HFFc6 (cell line): ENCODE results near the gene BACE2. TPM values are rescaled to one million over a fixed set of nuclear protein-coding genes. Genes with fewer than 3 reads are reported as not detected.

ENCODE experiments used
- DNase-seq: peaks from one replicate; pipeline ENCODE4 v3.0.0-alpha.2; 2018
- H3K27ac Mint-ChIP-seq: 2 replicates; pipeline ENCODE4 v1.8.0; 2020; ENCODE audit warnings: mild to moderate bottlenecking, mixed read lengths
- H3K27me3 Mint-ChIP-seq: 2 replicates; pipeline ENCODE4 v1.8.0; 2021; ENCODE audit warnings: mild to moderate bottlenecking, moderate library complexity, mixed read lengths; ENCODE audit not compliant: insufficient read depth
- H3K36me3 Mint-ChIP-seq: 2 replicates; pipeline ENCODE4 v1.8.0; 2021; ENCODE audit warnings: low read depth, mixed read lengths
- H3K4me1 Mint-ChIP-seq: 2 replicates; pipeline ENCODE4 v1.8.0; 2020; ENCODE audit warnings: low read depth, mixed read lengths
- H3K4me3 Mint-ChIP-seq: 2 replicates; pipeline ENCODE4 v1.8.0; 2020; ENCODE audit warnings: mild to moderate bottlenecking, moderate library complexity, mixed read lengths
- H3K9me3 Mint-ChIP-seq: 2 replicates; pipeline ENCODE4 v1.8.0; 2020; ENCODE audit warnings: mild to moderate bottlenecking, mixed read lengths
- total RNA-seq, 6 experiments: library from RNA; stranded (reverse); fragmentation: NEBNext Ultra II Directional; extraction: Animal tissue kit (Norgen Biotek cat#: 25700); gene quantifications; 2 replicates in 1 of 6; 3 replicates in 5 of 6; pipeline ENCODE4 v1.2.3, GENCODE V29; 2021
- TF ChIP-seq, protein P1 (sequence below): fragments of 200-600 bp; sonication (generic); IDR thresholded peaks from 2 replicates; pipeline ENCODE4 v1.5.0; 2021; ENCODE audit warnings: antibody characterized with exemption, mild to moderate bottlenecking

The BACE2 gene
- total RNA-seq, 6 experiments from 2014 or later, result 2.8 to 13.2 (median 3.8) TPM

- no peak overlapping the region for H3K27ac Mint-ChIP-seq
- H3K27me3 Mint-ChIP-seq, result peaks cover 5% of the 10 kb centered on the region
- H3K36me3 Mint-ChIP-seq, result no peaks in the 10 kb centered on the region
- TF ChIP-seq, protein P1, sequence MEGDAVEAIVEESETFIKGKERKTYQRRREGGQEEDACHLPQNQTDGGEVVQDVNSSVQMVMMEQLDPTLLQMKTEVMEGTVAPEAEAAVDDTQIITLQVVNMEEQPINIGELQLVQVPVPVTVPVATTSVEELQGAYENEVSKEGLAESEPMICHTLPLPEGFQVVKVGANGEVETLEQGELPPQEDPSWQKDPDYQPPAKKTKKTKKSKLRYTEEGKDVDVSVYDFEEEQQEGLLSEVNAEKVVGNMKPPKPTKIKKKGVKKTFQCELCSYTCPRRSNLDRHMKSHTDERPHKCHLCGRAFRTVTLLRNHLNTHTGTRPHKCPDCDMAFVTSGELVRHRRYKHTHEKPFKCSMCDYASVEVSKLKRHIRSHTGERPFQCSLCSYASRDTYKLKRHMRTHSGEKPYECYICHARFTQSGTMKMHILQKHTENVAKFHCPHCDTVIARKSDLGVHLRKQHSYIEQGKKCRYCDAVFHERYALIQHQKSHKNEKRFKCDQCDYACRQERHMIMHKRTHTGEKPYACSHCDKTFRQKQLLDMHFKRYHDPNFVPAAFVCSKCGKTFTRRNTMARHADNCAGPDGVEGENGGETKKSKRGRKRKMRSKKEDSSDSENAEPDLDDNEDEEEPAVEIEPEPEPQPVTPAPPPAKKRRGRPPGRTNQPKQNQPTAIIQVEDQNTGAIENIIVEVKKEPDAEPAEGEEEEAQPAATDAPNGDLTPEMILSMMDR, result no peak
- no peak for DNase-seq
- no peaks in the 10 kb centered on the region; the same call in 1 of the 2 replicates for H3K9me3 Mint-ChIP-seq
- peaks cover 5% of the 10 kb centered on the region for H3K4me1 Mint-ChIP-seq
- H3K4me3 Mint-ChIP-seq, result no peak overlapping the region
These were observed 39.0 kb upstream of the BACE2 start for GRCh38 chr21:41128981-41129380.

- H3K4me1 Mint-ChIP-seq, result no peaks in the 10 kb centered on the region
These were observed 37.1 kb upstream of the BACE2 start for GRCh38 chr21:41130883-41131282.

DNA sequence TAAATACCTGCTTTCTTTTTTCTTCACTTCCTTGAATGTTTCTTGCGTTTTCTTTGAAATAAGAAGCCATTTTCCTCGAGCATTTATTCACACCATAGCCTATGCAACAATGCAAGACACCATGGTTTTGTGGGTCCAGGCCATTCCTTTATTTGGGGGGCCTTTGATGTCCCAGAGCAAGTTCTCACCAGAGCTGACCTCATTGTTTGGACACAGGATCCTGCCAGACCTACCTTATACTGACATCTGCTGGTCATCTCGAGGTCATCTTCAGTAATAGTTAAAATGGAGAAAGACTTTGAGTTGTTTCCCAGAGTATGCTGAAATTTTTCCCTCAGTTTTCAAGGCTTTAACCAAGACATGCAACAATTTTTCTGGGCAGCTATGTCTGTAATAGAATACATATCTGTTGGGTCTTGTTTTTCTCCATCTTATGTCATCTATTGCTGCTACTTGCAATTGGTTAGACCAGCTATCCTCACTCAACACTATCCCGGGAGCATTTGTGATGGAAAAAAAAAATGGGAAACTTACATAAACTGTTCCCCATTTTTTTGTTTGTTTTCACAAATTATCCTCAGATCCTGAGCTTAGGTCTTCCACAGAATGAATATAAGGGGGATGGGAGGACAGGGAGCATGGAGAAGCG, 34.0 kb upstream of the BACE2 start:
- Mint-ChIP-seq H3K9me3 (no peaks in the 10 kb centered on the region; the same call in 1 of the 2 replicates), H3K4me1 (no peaks in the 10 kb centered on the region), H3K27me3 (peaks cover 12% of the 10 kb centered on the region), H3K36me3 (no peaks in the 10 kb centered on the region), H3K27ac (no peak overlapping the region), H3K4me3 (no peak overlapping the region)
- TF ChIP-seq, protein P1, result peak; percentile 76; the same call in 1 of the 2 replicates
- DNase-seq, result peak; percentile 30

More at GRCh38 chr21:41130883-41131282, 37.1 kb upstream of the BACE2 start:
- Mint-ChIP-seq H3K4me3 (no peak overlapping the region), H3K9me3 (no peaks in the 10 kb centered on the region; the same call in 1 of the 2 replicates), H3K27ac (no peak overlapping the region), H3K27me3 (peaks cover 7% of the 10 kb centered on the region), H3K36me3 (no peaks in the 10 kb centered on the region)
- no peak for DNase-seq
- TF ChIP-seq, protein P1, result no peak

DNA sequence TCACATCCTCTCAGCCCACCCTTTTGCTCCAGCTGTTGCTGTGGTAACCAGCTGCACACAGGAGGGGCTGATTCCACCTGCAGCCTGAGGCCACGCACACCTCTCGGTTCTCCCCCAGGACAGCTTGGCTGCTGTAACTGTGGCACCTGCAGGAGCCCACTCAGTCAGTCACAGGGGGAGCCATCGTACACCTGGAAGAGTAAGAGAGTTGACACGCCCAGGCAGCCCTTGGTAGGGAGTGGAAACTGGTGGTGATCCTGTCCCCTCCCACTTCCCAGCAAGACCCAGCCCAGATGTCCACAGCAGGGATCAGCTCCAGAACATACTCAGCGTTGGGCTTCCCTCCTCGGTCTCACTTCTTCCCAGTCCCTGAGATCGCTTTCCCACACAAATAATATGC, 32.2 kb upstream of the BACE2 start:
- peaks cover 10% of the 10 kb centered on the region for H3K27me3 Mint-ChIP-seq

DNA sequence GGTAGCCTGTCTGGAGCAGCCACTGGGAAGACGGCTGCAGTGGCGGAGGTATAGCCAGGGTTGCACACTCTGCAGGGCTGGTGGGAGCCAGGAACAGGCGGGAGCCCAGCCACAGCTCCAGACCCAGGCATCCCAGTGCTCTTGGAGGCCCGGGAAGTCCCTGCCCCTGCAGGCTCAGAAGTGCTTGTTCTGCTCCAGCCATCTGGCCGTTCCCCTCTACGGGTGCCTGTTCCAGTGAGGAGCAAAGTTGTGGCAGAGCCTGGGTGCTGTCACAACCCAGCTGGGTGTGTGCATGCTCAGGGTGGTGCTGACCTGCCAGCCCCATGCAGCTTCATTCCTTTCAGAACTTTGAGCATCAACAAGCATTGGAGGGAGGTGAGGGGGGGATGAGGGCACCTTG, 31.7 kb upstream of the BACE2 start:
- Mint-ChIP-seq H3K4me1 (peaks cover 8% of the 10 kb centered on the region; the same call in 1 of the 2 replicates), H3K27ac (no peak overlapping the region), H3K36me3 (no peaks in the 10 kb centered on the region), H3K4me3 (no peak overlapping the region), H3K9me3 (peaks cover 6% of the 10 kb centered on the region), H3K27me3 (peaks cover 10% of the 10 kb centered on the region)
- TF ChIP-seq, protein P1, result no peak
- DNase-seq, result no peak

More for the DNA sequence above, 32.2 kb upstream of the BACE2 start:
- H3K36me3 Mint-ChIP-seq, result no peaks in the 10 kb centered on the region
- H3K4me1 Mint-ChIP-seq, result peaks cover 3% of the 10 kb centered on the region; the same call in 1 of the 2 replicates
- H3K27ac Mint-ChIP-seq, result no peak overlapping the region
- H3K4me3 Mint-ChIP-seq, result no peak overlapping the region
- TF ChIP-seq, protein P1, result no peak
- H3K9me3 Mint-ChIP-seq, result peaks cover 5% of the 10 kb centered on the region
- no peak for DNase-seq
